NCI-H460 (cell line): ENCODE data around the gene NTN5. TPM values are rescaled to one million over a fixed set of nuclear protein-coding genes. Genes with fewer than 3 reads are reported as not detected.
A peak's percentile ranks its signal among the peaks of the same experiment; 100 is the strongest.
"Not testable (repeated sequence)": the region's sequence is repeated elsewhere in the genome, so short reads cannot be mapped to it uniquely, and the experiment has no call there.

Experiments used
- DNase-seq: peaks from one replicate; pipeline ENCODE4 v3.0.0-alpha.2; 2016; ENCODE audit warnings: low read depth; ENCODE audit errors: extremely low read depth
- total RNA-seq: library from RNA; depleted of rRNA; stranded (reverse); fragments of >200 nt; shearing (Covaris generic); gene quantifications from 2 replicates; pipeline ENCODE4 v1.2.3, GENCODE V29; 2014

Gene NTN5
- total RNA-seq, 1 experiment from 2014 or later = not detected

GRCh38 chr19:48698046-48698445 is 25.2 kb upstream of the NTN5 start:
- DNase-seq = no peak

DNA sequence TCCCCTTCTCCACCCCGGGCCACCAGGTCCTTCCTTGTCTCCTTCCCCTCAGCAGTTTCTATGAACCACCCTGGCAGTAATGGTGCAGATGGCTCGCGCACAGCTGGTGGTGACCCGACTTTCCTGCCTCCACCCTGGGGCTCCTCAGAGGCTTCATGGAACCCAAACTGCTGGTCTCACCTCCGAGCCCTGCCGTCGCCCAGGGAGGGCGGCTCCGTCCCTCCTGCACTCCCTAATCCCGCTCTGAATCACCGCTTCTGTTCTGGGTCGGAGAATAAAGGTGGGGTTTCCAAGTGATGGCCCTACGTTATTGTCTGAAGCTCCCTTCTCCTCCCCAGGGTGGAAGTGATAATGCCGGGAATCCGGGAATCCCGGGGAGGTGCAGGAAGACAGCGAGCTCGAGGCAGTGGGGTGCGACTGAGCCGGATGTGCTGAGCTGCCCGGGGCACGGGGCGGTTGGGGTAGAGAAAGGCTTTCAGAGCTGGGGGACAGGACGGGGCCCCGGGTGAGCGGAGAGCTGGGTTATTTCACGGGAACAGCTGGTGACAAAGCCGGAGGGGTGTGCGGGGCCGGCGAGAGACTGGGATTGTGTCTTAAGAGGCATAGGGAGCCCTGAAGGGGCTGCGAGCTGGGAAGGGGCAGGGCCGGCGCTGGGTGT is 23.7 kb upstream of the NTN5 start:
- no peak for DNase-seq

- no peak for DNase-seq
These were observed 23.0 kb upstream of the NTN5 start, which contains the start of gene FUT2 for GRCh38 chr19:48695743-48696352. Gene FUT2, plus strand, starts transcription at chr19:48695971. Its CDS starts 6,986 bp downstream, at chr19:48702957.

- not testable (repeated sequence) for DNase-seq
These were observed 20.8 kb upstream of the NTN5 start for GRCh38 chr19:48693629-48694028.

DNA sequence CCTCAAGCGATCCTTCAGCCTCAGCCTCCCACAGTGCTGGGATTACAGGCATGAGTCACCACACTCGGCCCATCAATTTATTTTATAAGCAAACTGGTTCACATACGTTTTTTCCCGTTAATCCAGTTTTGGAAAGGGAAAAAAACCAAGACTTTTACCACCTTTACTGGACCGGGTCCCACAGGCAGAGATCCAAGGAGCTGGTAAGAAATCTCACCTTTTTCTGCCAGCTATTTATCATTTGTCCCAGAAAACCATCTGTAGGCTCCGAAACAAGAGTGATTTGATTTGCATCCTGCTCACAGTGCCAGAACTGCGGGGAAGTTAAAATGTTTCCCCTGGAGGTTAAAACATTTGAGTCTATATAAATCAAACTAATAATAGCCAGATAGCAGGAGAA is 16.6 kb upstream of the NTN5 start:
- DNase-seq = no peak

DNA sequence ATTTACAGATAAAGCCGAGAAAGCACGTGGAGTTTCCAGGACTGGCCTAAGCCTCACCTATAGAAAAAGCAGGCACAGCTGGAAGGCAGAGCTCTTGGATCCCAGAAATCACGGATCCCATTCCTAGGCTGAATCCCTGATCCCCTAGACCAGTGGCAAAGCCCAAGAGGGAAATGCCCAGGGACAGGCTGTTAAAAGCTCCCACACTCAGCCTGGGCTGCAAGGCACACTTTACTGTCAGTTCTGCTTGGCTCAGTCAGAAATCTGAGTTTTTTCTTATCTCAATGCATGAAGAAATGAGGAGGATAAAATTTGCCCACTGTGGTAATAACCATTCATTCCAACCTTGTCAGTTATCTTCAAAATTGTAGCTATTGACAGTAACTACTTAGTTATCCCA is 15.0 kb upstream of the NTN5 start:
- no peak for DNase-seq

- not testable (repeated sequence) for DNase-seq
These were observed 13.8 kb upstream of the NTN5 start for GRCh38 chr19:48686637-48687036.

- no peak for DNase-seq
These were observed 13.3 kb upstream of the NTN5 start for GRCh38 chr19:48686088-48686487.

GRCh38 chr19:48685583-48685982 is 12.8 kb upstream of the NTN5 start:
- DNase-seq = no peak

DNA sequence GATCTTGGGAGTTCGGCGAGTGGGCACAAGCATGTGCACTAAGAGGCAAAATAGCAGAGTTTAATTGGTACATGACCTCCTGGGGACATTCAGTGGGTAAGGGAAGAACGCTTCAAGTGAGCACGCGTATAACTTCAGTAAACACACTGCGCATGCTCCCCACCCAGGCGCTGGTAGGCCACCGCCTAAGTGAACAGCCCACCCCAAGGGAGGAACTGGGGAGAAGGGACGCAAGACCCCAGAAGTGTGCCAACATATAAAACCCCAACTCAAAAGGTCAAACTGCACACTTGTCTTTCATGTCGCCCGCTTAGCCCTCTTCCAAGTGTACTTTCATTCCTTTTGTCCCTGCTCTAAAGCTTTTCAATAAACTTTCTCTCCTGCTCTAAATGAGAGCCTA is 10.5 kb upstream of the NTN5 start:
- no peak for DNase-seq

- DNase-seq = no peak
These were observed 8.3 kb upstream of the NTN5 start for GRCh38 chr19:48681127-48681470.

- no peak for DNase-seq
These were observed 7.8 kb upstream of the NTN5 start for GRCh38 chr19:48680436-48681126.

DNA sequence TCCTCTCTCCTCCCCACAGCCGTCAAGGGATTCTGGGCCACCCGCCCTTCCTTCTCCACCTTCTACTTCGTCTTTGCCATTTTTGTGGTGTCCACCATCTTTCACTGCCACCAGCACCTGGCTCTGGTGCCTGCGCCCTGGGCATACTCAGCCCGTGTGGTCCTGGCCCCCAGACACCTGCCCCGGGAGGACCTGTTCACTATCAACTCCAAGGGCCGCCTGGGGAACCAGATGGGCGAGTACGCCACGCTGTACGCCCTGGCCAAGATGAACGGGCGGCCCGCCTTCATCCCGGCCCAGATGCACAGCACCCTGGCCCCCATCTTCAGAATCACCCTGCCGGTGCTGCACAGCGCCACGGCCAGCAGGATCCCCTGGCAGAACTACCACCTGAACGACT is 7.2 kb upstream of the NTN5 start:
- DNase-seq = not testable (repeated sequence)

GRCh38 chr19:48678201-48678600 is 5.4 kb upstream of the NTN5 start:
- no peak for DNase-seq

GRCh38 chr19:48676887-48677286 is 4.1 kb upstream of the NTN5 start:
- no peak for DNase-seq

DNA sequence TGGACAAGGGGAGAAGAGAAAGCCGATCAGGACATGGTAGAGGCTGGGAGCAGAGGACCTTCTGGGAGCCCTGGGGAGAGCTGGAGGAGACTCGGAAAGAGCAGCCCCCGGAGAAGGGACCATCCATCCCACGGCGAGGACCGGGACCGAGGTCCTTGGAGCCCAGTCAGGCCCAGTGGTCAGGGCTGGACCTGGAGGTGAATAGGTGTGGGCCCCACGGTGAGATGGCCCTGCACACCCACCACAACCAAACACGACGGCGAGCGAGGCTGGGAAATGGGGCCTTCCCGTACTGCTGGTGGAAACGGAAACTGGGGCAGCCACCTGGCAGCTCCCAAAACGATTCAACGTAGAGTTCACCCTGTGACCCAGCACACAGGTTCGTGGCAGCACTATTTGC is 3.7 kb upstream of the NTN5 start:
- DNase-seq = no peak

GRCh38 chr19:48674921-48675824 is 2.4 kb upstream of the NTN5 start:
- DNase-seq = peak; percentile 76

GRCh38 chr19:48674216-48674809 is 1.5 kb upstream of the NTN5 start:
- no peak for DNase-seq

- no peak for DNase-seq
These were observed 751 bp upstream of the NTN5 start for GRCh38 chr19:48673436-48674100.

- DNase-seq = no peak
These were observed 1.3 kb downstream of the NTN5 start for GRCh38 chr19:48671446-48671995.
